ENCODE data around the gene RPS15A.

Gene RPS15A

DNA sequence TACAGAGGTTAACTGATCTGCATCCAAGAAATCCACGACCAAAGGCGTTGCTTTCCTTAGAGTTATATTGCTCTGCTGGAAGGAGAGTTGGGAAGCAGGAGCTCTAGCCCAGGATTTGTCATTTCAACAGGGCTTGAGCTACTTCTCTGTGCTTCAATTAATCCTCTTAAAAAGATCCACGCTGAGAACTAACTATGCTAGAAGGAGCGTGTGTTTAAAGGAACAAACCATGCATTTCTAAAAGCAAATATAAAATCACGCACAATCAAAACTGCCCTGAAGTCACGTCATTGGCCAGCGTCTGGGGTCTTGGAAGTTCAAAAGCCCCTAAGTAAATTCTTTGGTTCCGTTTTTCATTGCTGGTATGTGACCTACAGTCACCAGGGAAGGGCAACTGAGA lies 10.2 kb upstream of the RPS15A start:
- Histone ChIP-seq H3K27me3 (ENCODE audit: insufficient read depth, poor library complexity, severe bottlenecking) (no peaks in the 10 kb centered on the region), H3K4me1 (ENCODE audit: insufficient read depth, poor library complexity, severe bottlenecking) (peaks cover 27% of the 10 kb centered on the region), H3K9me3 (ENCODE audit: severe bottlenecking) (no peaks in the 10 kb centered on the region), H3K27ac (ENCODE audit: poor library complexity, severe bottlenecking) (peak overlapping the region; percentile 76), H3K4me3 (ENCODE audit: severe bottlenecking) (peak overlapping the region; percentile 79), H3K36me3 (ENCODE audit: low read depth) (peaks cover 57% of the 10 kb centered on the region)
- ATAC-seq (ENCODE audit: low read depth), result no peak
- DNase-seq (ENCODE audit: low spot score), result no peak
- TF ChIP-seq, protein P1, sequence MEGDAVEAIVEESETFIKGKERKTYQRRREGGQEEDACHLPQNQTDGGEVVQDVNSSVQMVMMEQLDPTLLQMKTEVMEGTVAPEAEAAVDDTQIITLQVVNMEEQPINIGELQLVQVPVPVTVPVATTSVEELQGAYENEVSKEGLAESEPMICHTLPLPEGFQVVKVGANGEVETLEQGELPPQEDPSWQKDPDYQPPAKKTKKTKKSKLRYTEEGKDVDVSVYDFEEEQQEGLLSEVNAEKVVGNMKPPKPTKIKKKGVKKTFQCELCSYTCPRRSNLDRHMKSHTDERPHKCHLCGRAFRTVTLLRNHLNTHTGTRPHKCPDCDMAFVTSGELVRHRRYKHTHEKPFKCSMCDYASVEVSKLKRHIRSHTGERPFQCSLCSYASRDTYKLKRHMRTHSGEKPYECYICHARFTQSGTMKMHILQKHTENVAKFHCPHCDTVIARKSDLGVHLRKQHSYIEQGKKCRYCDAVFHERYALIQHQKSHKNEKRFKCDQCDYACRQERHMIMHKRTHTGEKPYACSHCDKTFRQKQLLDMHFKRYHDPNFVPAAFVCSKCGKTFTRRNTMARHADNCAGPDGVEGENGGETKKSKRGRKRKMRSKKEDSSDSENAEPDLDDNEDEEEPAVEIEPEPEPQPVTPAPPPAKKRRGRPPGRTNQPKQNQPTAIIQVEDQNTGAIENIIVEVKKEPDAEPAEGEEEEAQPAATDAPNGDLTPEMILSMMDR (IDR thresholded peaks at IDR 0.05; ENCODE audit: poor library complexity, severe bottlenecking), result no peak

DNA sequence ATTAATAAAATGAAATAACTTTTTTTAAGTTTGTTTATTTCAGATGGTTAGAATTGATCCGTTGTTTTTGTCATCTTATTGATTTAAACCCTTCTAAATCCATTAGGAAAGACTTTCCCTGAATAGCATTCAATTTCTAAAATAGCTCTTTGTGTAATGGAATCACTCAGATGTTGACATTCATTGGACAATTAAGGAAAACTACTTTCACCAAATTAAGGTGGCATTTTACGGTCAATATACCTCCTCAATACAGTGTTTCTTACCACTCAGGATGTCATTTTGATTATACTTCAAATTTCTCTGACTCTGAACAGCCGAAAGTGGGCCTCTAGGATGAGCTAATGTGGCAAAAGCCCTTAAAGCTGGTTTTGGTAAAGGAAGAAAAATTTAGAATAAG lies 9.4 kb upstream of the RPS15A start:
- Histone ChIP-seq H3K36me3 (ENCODE audit: low read depth) (peaks cover 59% of the 10 kb centered on the region), H3K27me3 (ENCODE audit: insufficient read depth, poor library complexity, severe bottlenecking) (no peaks in the 10 kb centered on the region), H3K4me1 (ENCODE audit: insufficient read depth, poor library complexity, severe bottlenecking) (peaks cover 20% of the 10 kb centered on the region), H3K9me3 (ENCODE audit: severe bottlenecking) (no peaks in the 10 kb centered on the region), H3K27ac (ENCODE audit: poor library complexity, severe bottlenecking) (no peak overlapping the region), H3K4me3 (ENCODE audit: severe bottlenecking) (peak overlapping the region; percentile 79)
- no peak for DNase-seq (ENCODE audit: low spot score)
- TF ChIP-seq, protein P1 (IDR thresholded peaks at IDR 0.05; ENCODE audit: poor library complexity, severe bottlenecking), result no peak
- ATAC-seq (ENCODE audit: low read depth), result no peak

DNA sequence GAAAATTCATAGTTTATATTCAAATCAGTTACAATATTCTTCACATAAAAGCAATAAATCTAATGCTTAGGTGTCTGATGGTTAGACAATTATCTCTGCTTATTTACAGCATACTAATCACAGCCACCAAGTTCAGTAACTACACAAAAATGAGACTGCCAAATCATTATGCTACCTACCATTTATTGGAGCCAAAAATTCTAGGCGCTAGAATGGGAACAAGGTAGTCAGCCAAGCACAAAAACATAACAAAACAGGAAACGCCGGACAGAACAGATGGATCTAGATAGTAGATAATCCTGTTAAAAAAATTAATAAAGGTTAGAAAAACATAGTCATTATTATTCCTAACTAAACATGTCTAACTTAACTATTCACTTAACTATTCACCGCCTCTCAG lies 7.6 kb upstream of the RPS15A start:
- Histone ChIP-seq H3K4me3 (ENCODE audit: severe bottlenecking) (no peak overlapping the region), H3K4me1 (ENCODE audit: insufficient read depth, poor library complexity, severe bottlenecking) (peaks cover 13% of the 10 kb centered on the region), H3K9me3 (ENCODE audit: severe bottlenecking) (no peaks in the 10 kb centered on the region), H3K27ac (ENCODE audit: poor library complexity, severe bottlenecking) (no peak overlapping the region), H3K27me3 (ENCODE audit: insufficient read depth, poor library complexity, severe bottlenecking) (no peaks in the 10 kb centered on the region), H3K36me3 (ENCODE audit: low read depth) (peaks cover 76% of the 10 kb centered on the region)
- ATAC-seq (ENCODE audit: low read depth) (no peak), DNase-seq (ENCODE audit: low spot score) (no peak)
- TF ChIP-seq, protein P1 (IDR thresholded peaks at IDR 0.05; ENCODE audit: poor library complexity, severe bottlenecking), result no peak

DNA sequence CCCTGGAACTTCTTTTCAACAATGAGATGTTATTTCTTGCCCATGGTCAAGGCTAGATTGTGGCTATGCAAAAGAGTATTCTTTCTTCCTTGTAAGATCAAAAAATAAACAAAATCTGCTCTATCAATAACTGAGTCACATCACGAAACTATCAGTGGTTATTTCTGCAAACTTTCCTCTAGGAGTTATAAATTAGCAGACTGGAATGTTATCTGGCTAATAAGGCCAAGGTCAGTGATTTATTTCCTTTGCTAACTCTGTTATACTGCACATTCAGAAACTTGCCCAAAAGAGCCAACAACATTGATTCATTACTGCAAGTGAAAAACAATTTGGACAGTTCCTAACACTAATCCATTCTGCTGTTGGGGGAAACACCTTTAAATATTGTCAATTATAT lies 6.2 kb upstream of the RPS15A start:
- Histone ChIP-seq H3K27ac (ENCODE audit: poor library complexity, severe bottlenecking) (no peak overlapping the region), H3K9me3 (ENCODE audit: severe bottlenecking) (no peaks in the 10 kb centered on the region), H3K36me3 (ENCODE audit: low read depth) (peaks cover 90% of the 10 kb centered on the region), H3K4me1 (ENCODE audit: insufficient read depth, poor library complexity, severe bottlenecking) (peaks cover 13% of the 10 kb centered on the region), H3K4me3 (ENCODE audit: severe bottlenecking) (no peak overlapping the region), H3K27me3 (ENCODE audit: insufficient read depth, poor library complexity, severe bottlenecking) (no peaks in the 10 kb centered on the region)
- DNase-seq (ENCODE audit: low spot score), result no peak
- TF ChIP-seq, protein P1 (IDR thresholded peaks at IDR 0.05; ENCODE audit: poor library complexity, severe bottlenecking), result no peak
- no peak for ATAC-seq (ENCODE audit: low read depth)

DNA sequence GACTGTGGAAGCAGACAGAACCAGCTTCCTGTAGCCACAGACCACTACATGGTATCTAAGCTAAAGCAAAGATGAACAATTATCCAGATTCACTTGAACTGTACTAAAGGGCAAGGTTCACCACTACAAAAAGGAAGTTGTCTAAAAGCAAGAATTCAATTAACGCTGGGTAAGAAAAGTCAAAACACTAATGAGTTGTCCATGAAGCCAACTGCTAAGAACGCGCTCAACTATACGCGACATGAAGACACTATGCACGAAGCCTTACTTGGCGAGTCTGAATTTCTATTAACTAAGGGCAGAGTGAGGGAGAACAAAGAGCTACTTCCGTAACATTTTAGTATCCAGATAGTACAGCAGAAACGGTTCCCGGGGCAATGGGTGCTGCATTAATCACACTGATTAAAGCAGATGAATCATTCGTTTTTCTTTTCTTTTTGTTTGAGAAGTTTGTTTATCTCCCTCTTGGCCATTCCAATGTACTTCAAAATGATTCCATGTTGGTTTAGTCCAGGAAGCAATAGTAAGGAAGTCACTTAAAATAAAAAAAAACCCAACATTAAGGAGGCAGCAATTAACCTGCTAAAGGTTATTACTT lies 2.8 kb upstream of the RPS15A start:
- Histone ChIP-seq H3K4me3 (ENCODE audit: severe bottlenecking) (no peak overlapping the region), H3K27ac (ENCODE audit: poor library complexity, severe bottlenecking) (peak overlapping the region; percentile 79), H3K9me3 (ENCODE audit: severe bottlenecking) (no peaks in the 10 kb centered on the region), H3K36me3 (ENCODE audit: low read depth) (peaks cover 87% of the 10 kb centered on the region), H3K27me3 (ENCODE audit: insufficient read depth, poor library complexity, severe bottlenecking) (no peaks in the 10 kb centered on the region), H3K4me1 (ENCODE audit: insufficient read depth, poor library complexity, severe bottlenecking) (peaks cover 7% of the 10 kb centered on the region)
- DNase-seq (ENCODE audit: low spot score) (no peak), ATAC-seq (ENCODE audit: low read depth) (no peak)
- TF ChIP-seq, protein P1 (IDR thresholded peaks at IDR 0.05; ENCODE audit: poor library complexity, severe bottlenecking), result no peak
